ENCODE measurements around the gene SMARCC1. TPM values are rescaled to one million over a fixed set of nuclear protein-coding genes. Genes with fewer than 3 reads are reported as not detected.
"Not testable (repeated sequence)": the region's sequence is repeated elsewhere in the genome, so short reads cannot be mapped to it uniquely, and the experiment has no call there.

The SMARCC1 gene
- polyA plus RNA-seq, 5 donors = 77.1 to 103 (median 98.2) TPM

DNA sequence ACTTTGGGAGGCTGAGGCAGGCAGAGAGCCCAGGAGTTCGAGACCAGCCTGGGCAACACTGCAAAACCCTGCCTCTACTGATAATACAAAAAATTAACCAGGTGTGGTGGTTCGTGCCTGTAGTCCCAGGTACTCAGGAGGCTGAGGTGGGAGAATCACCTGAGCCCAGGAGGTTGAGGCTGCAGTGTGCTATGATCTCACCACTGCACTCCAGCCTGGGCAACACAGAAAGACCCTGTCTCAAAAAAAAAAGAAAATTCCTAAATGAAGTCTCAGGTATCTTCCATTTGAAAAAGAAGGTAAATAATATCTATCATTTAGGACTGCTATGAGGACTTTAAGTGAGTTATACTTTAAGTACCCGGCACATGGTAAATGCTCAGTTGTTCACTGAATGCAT is 2.9 kb downstream of the SMARCC1 start:
- no peak for DNase-seq

DNA sequence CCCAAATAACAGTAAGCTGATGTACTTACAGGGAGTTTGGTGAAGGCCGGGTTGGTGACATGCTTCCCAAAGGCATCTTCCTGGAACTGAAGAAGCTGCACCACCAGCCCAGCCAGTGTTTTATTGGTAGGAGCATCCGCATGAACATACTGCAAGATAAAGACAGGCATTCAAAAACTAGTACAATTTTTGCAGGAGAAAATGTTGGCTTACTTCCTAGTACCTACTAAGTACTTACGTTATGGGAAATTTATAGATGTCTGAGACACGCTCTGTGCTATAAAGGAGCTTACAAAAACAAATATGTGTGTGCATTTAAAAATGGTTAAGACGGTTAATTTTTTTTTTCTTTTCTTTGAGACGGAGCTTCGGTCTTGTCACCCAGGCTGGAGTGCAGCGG is 8.9 kb downstream of the SMARCC1 start:
- DNase-seq = no peak

DNA sequence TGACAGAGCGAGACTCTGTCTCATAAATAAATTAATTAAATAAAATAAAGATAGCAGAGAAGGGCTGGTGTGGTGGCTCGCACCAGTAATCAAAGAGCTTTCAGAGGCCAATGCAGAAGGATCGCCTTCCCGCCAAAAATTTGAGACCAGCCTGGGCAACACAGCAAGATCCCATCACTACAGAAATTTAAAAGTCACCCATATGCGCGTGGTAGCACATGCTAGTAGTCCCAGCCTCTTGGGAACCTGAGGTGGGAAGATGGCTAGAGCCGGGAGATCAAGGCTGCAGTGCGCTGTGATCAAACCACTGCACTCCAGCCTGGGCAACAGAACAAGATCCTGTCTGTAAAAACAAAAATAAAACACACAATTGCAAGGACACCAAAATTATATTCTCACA is 9.6 kb downstream of the SMARCC1 start:
- no peak for DNase-seq

DNA sequence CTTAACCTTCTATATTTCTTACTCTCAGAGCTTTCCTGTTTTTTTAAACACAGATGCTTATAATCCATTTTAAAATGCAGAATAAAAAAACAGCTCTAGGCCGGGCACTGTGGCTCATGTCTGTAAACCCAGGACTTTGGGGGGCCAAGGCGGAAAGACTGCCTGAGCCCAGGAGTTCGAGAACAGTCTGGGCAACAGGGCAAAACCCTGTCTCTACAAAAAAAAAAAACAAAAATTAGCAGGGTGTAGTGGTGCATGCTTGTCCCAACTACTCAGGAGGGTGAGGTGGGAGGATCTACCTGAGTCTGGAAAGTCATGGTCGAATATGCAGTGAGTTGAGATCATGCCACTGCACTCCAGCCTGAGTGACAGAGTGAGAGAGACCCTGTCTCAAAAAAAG is 15.5 kb downstream of the SMARCC1 start:
- DNase-seq = no peak

DNA sequence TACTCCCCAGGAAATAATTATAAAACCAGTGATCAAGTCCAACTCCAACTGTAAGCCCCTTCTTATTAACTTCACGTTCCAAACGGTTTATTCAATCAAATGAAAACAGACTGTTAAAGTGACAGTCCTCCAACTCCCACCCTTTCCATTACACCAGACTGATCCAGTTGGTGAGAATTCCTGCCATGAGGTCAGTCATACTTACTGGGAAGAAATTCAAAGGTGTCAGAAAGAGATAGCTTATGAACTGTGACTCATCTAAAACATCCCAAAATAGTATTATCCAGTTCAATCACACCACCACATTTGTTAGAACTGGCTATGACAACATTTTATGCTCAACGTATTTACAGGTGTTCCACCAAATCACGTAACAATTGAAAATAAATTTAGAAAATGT is 19.5 kb downstream of the SMARCC1 start:
- no peak for DNase-seq

DNA sequence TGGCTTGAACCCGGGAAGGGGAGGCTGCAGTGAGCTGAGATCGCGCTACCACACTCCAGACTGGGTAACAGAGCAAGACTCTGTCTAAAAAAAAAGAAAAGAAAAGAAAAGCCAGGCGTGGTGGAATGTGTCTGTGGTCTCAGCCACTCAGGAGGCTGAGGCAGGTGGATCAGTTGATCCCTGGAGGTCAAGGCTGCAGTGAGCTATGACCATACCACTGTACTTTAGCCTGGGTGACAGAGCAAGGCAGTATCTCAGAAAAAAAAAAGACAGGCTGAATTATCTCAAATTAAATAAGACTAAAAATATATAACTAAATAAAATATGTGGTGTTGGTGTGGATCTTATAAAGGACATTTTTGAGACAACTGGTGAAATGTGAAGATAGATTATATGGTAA is 20.6 kb downstream of the SMARCC1 start:
- no peak for DNase-seq

DNA sequence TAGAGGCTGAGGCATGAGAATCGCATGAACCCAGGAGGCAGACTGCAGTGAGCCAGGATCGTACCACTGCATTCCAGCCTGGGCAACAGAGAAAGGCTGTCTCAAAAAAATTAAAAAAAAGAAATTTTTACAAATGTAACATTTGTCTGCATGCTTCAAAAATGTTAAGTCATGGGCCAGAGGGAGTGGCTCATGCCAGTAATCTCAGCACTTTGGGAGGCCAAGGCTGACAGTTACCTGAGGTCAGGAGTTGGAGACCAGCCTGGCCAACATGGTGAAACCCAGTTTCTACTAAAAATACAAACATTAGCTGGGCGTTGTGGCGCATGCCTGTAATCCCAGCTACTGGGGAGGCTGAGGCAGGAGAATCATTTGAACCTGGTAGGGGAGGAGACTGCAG is 21.5 kb downstream of the SMARCC1 start:
- not testable (repeated sequence) for DNase-seq

DNA sequence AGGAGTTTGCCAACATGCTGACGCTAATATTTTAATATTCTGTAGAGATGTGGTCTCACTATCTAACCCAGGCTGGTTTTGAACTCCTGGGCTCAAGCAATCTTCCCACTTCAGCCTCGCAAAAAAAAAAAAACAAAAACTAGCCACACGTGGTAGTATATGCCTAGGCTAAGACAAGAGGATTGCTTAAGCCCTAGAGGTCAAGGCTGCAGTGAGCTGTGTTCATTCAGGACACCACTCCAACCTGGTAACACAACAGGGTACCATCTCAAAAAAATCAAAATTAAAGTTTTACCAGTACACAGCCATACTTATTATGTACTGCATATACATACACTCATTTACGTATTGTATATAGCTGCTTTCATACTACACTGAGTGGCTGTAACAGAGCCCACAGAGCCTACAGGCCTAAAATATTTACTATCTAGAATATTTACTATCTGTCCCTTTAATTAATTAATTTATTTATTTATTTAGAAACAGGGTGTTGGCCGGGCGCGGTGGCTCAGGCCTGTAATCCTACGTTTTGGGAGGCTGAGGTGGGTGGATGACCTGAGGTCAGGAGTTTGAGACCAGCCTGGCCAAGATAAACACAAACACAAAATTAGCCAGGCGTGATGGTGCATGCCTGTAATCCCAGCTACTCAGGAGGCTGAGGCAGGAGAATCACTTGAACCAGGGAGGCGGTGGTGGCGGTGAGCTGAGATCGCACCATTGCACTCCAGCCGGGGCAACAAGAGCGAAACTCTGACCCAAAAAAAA is 23.2 kb downstream of the SMARCC1 start:
- DNase-seq = no peak

DNA sequence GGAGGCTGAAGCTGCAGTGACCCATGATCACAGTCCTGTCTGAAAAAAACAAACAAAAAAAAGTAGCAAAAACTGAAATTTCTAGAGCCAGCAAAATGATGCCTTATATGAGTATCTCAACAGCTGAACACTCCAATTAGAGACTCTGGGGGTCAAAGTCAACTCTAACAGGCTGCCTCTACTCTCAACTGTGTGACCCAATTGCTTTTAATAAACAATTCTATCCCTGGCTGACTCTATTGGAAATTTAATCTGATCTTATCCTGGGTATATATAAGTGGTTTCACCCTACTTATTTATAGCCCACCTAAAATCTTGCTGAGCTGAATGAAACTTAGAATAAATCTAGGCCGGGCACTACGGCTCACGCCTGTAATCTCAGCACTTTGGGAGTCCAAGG is 29.0 kb downstream of the SMARCC1 start:
- no peak for DNase-seq

DNA sequence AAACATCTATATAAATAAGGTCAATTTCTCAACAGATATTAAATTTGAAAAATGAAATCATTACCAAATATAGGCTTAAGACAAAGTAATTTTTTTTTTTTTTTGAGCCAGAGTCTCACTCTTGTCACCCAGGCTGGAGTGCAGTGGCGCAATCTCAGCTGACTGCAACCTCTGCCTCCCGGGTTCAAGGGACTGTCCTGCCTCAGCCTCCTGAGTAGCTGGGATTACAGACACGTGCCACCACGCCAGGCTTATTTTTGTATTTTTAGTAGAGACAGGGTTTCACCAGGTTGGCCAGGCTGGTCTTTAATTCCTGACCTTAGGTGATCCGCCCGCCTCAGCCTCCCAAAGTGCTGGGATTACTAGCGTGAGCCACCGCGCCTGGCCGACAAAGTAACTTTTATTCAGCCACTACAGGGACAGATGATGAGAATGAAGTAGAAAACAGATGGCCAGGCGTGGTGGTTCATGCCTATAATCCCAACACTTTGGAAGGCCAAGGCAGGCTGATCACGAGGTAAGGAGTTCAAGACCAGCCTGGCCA is 30.8 kb downstream of the SMARCC1 start:
- not testable (repeated sequence) for DNase-seq

DNA sequence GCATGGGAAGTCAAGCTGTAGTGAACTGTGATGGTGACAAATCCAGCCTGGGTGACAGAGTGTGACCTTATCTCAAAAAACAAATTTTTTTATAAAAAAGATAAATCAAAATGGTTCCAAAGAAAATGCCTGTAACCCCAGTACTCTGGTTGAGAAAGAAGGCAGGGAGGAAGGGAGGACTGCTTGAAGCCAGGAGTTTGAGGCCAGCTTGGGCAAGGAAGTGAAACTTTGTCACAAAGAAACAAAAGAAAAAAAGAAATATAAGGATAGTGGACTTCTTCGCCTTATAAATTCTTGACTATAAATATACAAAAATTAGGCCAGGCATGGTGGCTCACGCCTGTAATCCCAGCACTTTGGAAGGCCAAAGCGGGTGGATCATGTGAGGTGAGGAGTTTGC is 34.1 kb downstream of the SMARCC1 start:
- no peak for DNase-seq

DNA sequence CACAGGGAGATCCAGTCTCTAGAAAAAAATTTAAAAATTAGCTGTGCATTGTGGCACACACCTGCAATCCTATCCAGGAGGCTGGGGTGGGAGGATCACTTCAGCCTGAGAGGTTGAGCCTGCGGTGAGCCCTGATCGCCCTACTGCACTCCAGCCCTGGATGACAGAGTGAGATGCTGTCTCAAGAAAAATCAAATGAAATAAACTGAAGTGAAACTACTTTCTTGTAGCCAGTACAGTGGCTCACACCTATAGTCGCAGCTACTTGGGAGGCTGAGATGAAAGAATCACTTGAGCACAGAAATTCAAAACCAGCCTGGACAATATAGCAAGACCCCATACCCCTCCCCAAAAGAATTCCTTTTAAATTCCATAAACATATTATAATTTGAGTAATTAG is 35.4 kb downstream of the SMARCC1 start:
- no peak for DNase-seq

DNA sequence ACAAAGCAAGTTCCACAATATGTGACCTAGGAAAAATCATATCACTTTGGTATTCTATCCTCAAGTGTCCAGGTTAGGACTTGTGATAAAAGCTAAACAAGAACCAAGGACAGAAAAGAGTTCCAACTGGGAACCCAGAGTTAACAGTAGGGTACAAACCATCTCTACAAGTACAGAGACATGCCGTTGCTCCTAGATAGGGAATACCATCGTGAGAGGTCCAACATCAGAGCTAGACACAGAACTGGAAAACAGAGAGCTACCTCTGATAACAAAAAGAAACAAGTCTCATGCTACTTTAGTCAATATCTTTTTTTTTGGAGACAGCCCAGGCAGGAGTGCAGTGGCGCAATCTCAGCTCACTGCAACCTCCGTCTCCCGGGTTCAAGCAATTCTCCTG is 37.8 kb downstream of the SMARCC1 start:
- no peak for DNase-seq

DNA sequence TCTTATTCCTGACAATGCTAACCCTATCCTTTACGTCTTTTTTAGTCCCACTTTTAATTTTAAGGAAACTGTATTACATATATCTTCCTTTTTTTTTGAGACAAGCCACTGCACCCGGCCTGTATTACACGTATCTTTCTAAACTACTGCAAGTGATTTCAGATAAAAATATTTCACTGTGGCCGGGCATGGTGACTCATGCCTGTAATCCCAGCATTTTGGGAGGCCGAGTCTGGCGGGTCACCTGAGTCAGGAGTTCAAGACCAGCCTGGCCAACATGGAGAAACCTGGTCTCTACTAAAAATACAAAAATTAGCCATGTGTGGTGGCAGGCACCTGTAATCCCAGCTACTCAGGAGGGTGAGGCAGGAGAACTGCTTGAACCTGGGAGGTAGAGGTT is 38.3 kb downstream of the SMARCC1 start:
- DNase-seq = not testable (repeated sequence)

DNA sequence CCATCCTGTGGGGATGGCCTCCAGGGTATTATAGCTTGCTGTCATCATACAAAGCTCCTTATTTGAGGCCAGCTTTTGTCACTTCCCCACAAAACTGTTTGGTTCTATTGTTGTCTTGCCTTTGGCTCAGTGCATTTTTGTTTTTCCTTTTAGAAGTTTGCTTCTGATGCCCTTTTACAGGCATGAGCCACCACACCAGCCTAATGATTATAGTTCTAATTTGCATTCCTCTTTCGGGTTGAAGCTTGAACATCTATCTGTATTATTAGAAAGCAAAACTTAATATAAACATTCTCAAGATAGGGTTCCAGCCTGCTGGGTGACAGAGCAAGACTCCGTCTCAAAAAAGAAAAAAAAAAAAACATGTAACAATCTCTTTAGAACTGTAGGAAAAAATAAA is 39.8 kb downstream of the SMARCC1 start:
- DNase-seq = no peak

DNA sequence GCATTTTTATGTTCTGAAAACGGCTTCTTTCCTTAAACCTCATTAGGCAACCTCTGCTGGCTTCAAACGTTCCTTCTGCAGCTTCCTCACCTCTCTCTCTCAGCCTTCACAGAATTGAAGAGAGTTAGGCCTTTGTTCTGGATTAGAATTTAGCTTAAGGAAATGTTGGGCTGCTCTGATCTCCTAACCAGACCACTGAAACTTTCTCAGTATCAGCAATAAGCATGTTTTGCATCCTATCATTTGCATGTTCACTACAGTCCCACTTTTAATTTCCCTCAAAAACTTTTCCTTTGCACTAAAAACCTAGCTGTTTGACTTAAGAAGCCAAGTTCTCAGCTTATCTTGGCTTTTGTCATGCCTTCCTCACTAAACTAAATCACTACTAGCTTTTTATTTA is 49.5 kb downstream of the SMARCC1 start:
- no peak for DNase-seq

DNA sequence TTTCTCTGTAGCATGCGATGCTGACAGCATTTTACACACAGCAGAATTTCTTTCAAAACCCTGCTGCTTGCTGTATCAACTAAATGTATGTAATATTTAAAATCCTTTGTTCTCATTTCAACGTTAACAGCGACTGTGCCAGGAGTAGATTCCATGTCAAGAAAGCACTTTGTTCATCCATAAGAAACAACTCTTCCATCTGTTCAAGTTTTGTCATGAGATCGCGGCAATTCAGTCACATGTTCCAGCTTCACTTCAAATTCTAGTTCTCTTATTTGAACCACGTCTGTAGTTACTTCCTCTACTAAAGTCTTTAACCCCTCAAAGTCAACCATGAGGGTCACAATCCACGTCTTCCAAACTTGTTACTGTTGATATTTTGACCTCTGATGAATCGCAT is 50.6 kb downstream of the SMARCC1 start:
- no peak for DNase-seq

DNA sequence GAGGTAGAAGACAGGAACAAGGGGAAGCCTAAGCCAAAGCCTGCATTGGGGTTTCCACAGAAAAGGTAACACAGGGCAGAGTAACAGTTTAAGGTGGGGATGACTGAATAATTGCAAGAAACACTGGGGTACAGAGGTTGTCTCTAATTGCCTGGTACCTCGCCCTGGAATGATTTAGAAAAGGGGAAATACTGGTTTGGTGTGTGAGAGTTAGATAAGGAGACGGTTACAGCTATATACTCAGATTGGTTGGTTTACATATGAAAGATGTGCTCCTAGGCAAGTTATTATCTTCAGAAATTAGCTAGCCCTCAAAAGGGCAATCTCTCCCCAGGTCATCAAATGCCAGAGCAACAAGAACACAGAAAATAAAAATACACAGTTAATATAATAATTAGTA is 58.8 kb downstream of the SMARCC1 start:
- DNase-seq = no peak

DNA sequence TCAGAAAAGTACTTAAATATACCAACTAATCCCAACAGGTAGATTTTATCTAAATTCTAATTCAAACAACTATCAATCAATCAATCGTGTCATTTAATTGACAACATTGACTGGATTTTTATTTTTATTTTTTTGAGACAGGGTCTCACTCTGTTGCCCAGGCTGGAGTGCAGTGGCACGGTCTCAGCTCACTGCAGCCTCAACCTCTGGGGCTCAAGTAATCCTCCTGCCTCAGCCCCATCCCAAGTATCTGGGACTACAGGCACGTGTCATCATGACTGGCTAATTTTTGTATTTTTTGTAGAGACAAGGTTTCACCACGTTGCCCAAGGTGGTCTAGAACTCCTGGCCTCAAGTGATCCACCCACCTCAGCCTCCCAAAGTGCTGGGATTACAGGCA is 64.2 kb downstream of the SMARCC1 start:
- not testable (repeated sequence) for DNase-seq

DNA sequence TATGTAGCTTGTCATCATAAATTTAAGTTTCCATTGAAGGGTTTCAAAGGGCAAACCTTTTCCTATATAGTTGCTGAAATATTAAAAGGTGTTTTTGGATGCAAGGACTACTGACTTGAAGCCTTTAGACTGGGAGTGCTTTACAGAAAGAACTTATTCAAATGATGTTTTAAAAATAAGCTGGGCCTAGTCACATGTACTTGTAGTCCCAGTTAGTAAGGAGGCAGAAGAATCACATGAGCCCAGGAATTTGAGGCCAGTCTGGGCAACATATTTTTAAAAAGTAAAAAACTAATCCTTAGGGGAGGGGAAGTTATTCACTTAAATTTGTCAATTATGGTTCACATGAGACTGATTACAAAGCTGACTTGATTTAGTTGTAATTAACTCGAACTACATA is 65.0 kb downstream of the SMARCC1 start:
- DNase-seq = no peak

DNA sequence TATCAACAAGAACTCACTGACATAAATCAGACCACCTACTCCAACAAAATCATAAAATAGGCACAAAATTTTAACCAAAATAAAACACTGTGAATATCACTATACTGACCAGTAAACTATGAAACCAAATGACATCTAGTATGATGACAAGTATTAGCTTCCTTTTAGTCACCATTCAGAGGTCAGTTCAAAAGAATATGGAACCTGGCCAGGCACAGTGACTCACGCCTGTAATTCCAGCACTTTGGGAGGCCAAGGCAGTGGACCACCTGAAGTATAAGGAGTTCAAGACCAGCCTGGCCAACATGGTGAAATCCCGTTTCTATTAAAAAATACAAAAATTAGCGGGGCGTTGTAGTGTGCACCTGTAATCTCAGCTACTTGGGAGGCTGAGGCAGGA is 65.8 kb downstream of the SMARCC1 start:
- DNase-seq = no peak

DNA sequence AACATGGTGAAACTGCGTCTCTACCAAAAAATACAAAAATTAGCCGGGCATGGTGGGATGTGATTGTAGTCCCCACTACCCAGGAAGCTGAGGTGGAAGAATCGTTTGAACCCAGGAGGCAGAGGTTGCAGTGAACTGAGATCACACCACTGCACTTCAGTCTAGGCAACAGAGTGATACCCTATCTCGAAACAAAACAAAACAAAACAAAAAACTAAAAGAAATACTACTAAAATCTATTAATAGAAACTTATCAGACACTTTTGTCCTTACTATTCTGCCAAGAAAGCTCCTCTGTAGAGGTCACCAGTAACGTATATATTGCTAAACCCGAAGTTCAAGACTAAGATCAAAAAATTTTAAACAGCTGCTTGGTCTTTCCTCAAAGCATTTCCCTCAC is 67.1 kb downstream of the SMARCC1 start:
- no peak for DNase-seq

DNA sequence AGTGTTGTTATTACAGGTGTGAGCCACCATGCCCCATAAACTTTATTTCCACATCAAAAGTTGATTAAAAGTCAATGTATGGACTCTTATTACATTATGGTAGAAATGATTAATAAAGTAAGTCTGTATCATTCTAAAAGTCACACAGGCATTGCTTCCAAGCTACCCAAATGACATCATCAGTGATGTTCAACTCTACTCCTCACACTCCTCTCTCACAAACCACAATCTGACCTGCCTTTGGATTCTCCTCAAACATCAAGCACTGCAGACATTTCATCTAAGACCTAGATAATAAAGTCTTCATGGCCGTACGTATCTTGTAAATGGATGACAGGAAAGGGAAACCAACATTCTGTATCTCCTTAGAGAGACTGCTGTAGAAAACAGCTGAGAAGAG is 68.0 kb downstream of the SMARCC1 start:
- DNase-seq = no peak

DNA sequence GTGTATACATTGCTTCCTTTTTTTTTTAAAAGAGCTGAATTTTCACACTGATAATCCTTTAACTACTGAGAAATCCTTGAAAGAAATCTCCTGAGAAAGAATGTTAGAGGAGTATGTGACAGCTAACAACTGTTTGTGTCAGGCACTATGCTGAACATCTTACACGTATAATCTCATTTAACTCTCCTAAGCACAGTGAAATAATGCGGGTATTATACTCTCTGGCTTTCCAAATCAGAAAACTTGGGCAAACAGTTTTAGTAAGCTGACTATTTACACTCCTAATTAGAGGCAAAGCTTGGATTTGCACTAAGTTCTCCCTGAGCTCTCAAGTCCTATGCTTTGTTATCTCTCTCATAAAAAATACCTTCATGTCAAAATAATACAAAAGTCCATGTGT is 69.3 kb downstream of the SMARCC1 start:
- no peak for DNase-seq

Measured in right lung (tissue), 5 donors.